Rectal smooth muscle tissue (tissue), 1 donor: ENCODE results near the gene SLC4A2.

ENCODE experiments used
- H3K27ac ChIP-seq: one replicate; pipeline ENCODE4 v1.7.0; 2013; ENCODE audit warnings: low read depth, low read length, inconsistent platforms
- H3K27me3 ChIP-seq: one replicate; pipeline ENCODE4 v1.7.0; 2013; ENCODE audit warnings: low read length; ENCODE audit not compliant: control insufficient read depth, insufficient read depth
- H3K36me3 ChIP-seq: one replicate; pipeline ENCODE4 v1.7.0; 2013; ENCODE audit warnings: low read length; ENCODE audit not compliant: control insufficient read depth, insufficient read depth
- H3K4me1 ChIP-seq: one replicate; pipeline ENCODE4 v1.7.0; 2013; ENCODE audit warnings: low read length; ENCODE audit not compliant: control insufficient read depth, insufficient read depth
- H3K4me3 ChIP-seq: one replicate; pipeline ENCODE4 v1.7.0; 2013; ENCODE audit warnings: low read length
- H3K9ac ChIP-seq: one replicate; pipeline ENCODE4 v1.7.0; 2013; ENCODE audit warnings: low read length

The SLC4A2 gene

DNA sequence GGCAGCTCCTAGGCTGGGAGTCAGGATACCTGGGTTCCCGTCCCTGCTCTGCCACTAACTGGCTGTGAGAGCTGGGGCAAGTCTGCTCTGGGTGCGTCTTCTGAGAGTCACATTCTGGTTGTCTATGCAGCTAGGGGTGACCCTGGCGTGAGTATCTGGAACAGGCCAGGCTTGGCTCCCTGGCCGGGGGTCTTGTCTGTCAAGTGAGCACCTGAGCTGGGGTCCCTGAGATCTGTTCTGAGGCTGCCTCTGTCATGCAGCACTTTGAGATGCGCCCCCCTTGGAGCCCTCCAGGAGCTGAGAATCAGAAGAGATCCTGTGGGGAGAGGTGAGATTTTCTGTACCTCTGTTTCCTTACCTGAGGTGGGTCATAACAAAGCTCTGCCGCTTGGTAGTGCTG is 34.4 kb downstream of the SLC4A2 start:
- no peak overlapping the region for H3K27ac ChIP-seq
- no peak overlapping the region for H3K9ac ChIP-seq
- H3K27me3 ChIP-seq, result no peaks in the 10 kb centered on the region
- no peaks in the 10 kb centered on the region for H3K36me3 ChIP-seq
- H3K4me3 ChIP-seq, result no peak overlapping the region
- peaks cover 21% of the 10 kb centered on the region for H3K4me1 ChIP-seq

DNA sequence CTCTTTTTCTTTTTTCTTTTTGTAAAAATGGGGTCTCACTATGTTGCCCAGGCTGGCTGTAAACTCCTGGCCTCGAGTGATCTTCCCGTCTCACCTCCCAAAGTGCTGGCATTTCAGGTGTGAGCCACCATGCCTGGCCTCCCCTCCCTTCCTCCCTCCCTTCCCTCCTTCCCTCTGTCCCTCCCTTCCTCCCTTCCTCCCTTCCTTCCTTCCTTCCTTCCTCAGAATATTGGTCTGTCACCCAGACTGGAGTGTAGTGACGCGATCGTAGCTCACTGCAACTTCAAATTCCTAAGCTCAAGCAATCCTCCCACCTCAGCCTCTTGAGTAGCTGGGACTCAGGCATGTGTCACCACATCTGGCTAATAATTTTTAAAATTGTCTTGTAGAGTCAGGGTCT is 35.3 kb downstream of the SLC4A2 start:
- no peaks in the 10 kb centered on the region for H3K36me3 ChIP-seq
- H3K27ac ChIP-seq, result no peak overlapping the region
- H3K27me3 ChIP-seq, result no peaks in the 10 kb centered on the region
- H3K4me1 ChIP-seq, result peaks cover 13% of the 10 kb centered on the region
- no peak overlapping the region for H3K9ac ChIP-seq
- H3K4me3 ChIP-seq, result no peak overlapping the region

DNA sequence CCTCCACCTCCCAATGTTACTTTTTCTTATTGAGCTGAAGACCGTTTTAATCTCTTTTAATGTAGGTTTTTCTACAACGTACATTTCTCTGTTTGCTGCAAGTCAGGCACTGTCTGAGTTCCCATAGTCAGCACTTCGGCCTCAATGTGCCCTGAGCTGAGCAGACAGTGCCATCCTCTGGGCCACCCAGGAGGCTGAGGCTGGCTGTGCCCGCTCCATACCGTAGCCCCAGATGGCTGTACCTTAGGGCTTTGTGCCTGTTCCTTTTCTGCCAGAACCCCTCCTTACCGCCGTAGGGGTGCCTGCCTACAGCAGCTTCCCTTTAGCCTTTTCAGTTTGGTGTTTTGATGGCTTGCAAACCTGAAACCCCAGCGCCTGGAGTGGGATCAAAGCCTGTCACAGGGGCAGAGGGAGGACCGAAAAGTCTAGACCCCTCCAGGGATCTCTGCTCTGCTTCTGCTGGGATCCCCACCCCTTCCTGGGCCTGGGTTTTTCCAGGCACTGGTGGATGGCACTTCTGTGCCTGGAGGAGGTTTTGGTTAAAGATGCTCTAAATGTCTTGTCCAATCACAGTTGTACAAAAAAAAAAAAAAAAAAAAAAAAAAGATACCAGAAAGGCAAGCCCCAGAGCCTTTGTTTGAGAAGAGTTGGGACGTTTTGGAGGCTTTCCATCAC is 35.9 kb downstream of the SLC4A2 start:
- Histone ChIP-seq H3K27me3 (no peaks in the 10 kb centered on the region), H3K4me1 (peaks cover 9% of the 10 kb centered on the region), H3K36me3 (no peaks in the 10 kb centered on the region), H3K27ac (no peak overlapping the region), H3K4me3 (no peak overlapping the region), H3K9ac (no peak overlapping the region)

DNA sequence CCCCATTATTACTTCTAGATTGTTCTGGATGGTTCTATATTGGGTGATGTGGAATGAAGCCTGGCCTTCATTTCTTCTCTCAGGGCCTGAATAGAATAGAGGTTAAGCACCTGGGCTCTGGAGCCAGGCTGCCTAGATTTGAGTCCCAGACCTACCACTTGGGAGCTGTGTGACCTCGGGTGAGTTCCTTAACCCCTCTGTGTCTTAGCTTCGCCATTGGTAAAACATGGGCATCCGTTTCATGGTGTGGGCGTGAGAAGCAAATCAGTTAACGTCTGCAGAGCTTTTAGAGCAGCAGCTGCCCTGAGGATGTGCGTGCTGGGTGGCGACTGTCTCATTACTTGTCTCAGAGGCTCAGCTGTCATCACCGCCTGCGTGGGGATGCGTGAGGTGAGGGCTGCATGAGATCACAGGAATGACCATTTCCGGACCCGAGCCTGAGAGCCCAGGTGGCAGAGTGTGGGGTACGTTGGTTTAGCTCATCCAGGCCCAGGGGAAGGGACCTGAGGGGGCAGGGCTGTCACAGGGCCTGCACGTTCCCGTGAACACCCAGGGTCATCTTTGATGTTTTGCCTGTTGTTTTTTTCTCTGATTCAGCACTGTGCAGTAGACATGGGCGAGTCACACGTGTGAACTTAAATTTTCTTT is 36.6 kb downstream of the SLC4A2 start:
- H3K4me3 ChIP-seq, result no peak overlapping the region

DNA sequence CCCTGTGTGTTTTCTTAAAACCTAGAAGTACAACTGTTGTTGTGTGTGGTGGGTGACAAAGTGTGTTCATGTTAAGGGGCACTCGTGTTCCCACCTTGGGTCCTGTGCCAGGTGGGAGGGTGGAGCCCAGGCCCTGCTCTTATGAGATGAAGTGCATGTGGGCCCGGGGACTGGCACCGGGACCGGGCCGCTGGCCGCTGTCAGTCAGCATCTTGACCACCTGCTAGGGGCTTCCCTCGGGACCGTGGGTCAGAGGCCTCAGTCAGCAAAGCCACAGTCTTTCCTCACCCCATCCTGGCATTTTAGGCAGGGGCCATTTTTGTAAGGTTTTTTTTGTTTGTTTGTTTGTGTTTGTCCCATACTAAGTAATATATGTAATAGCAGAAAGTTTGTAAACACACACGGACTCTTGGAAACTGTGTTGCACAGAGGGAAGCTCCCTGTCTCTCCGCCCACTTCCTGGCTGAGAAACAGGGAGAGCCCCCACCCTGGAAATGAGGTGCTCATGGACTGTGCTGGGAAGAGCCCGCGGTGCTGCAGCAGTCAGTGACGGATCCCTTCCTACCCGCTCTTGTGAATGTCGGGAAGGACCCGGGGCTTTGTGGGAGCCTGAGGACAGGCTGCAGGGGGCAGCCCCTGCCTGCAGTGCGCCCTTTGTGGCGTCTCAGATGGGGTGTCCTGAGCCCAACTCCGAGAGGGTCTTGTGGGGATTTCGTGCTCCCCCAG is 40.3 kb downstream of the SLC4A2 start:
- H3K4me1 ChIP-seq, result no peaks in the 10 kb centered on the region
- H3K27me3 ChIP-seq, result no peaks in the 10 kb centered on the region
- no peak overlapping the region for H3K27ac ChIP-seq
- no peaks in the 10 kb centered on the region for H3K36me3 ChIP-seq
- no peak overlapping the region for H3K9ac ChIP-seq
- H3K4me3 ChIP-seq, result no peak overlapping the region

More for the DNA sequence above, 36.6 kb downstream of the SLC4A2 start:
- Histone ChIP-seq H3K27me3 (no peaks in the 10 kb centered on the region), H3K36me3 (no peaks in the 10 kb centered on the region), H3K9ac (no peak overlapping the region), H3K27ac (no peak overlapping the region), H3K4me1 (peaks cover 7% of the 10 kb centered on the region)

DNA sequence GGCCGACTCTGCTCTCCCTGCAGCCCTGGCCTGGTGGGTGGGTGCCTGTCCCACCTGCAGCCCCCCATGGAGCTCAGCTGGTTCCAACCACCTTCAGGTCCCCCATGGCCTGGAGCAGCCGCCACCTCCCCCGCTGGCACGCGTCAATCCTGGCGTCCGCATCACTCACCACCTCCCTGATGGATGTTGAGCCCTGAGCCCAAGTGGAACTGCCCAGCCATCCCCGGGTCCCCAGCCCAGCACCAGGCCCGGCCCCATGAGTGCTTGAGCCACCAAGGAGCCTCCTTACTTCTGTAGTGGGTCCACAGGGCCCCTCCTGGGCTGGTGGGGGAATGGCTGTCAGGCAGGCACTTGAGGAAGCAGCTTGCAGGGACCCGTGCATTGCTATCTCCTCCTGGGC is 41.5 kb downstream of the SLC4A2 start:
- no peak overlapping the region for H3K27ac ChIP-seq
- H3K9ac ChIP-seq, result no peak overlapping the region
- no peak overlapping the region for H3K4me3 ChIP-seq
- H3K36me3 ChIP-seq, result no peaks in the 10 kb centered on the region
- no peaks in the 10 kb centered on the region for H3K27me3 ChIP-seq
- no peaks in the 10 kb centered on the region for H3K4me1 ChIP-seq

DNA sequence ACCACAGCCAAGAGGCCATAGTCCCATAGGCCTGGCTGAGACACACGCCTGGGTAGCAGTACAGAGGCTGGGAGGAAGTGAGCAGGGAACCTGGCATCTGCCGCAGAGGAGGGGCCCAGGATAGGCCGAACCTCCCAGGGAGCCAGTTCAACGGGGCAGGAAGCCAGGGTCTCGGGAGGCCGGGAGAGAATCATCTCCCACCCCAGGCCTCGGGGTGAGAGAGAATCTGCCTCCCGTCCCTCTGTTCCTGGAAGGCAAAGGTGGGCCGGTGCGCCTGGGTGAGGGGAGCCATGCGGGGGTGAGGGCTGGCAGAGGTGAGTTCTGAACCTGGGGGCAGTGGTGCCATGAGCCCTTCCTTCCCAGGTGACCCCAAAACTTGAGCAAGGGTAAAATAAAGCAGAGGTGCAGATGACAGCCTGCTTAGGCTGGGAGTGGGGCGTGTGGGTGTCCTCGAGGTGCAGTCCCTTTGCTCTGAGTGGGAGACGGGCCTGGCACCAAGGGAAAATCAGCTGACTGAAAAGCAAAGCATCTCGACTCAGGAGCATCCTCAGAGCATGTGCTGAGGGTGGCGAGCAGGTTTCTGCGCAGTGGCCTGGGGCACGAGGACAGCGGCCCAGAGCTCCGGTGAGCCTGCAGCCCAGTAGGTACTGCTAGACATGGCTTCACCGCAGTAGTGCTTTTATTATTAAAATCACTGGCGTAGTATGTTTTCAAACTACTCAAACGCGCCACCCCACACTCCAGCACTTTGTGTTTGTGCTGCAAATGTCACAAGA is 42.4 kb downstream of the SLC4A2 start:
- Histone ChIP-seq H3K27ac (no peak overlapping the region), H3K9ac (no peak overlapping the region), H3K27me3 (no peaks in the 10 kb centered on the region), H3K4me1 (no peaks in the 10 kb centered on the region), H3K36me3 (no peaks in the 10 kb centered on the region), H3K4me3 (no peak overlapping the region)

DNA sequence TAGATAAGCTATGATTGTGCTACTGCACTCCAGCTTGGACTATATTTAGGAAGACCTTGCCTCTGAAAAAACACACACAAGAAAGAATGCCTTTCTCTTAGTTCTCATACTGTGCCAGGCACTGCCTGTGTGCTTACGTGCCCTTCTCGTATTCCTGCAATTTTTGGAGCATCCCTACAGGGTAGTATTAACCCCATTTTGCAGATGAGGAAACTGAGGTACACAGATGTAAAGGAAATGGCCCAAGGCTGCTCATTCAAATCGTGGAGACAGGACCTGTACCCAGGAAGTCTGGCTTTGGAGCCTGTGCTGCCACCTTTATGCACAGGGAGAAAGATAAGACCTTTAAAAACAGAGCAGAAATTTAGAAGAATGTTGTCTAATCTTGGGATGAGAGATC is 43.6 kb downstream of the SLC4A2 start:
- H3K36me3 ChIP-seq, result no peaks in the 10 kb centered on the region
- no peaks in the 10 kb centered on the region for H3K27me3 ChIP-seq
- no peak overlapping the region for H3K27ac ChIP-seq
- H3K9ac ChIP-seq, result no peak overlapping the region
- no peaks in the 10 kb centered on the region for H3K4me1 ChIP-seq
- H3K4me3 ChIP-seq, result no peak overlapping the region

DNA sequence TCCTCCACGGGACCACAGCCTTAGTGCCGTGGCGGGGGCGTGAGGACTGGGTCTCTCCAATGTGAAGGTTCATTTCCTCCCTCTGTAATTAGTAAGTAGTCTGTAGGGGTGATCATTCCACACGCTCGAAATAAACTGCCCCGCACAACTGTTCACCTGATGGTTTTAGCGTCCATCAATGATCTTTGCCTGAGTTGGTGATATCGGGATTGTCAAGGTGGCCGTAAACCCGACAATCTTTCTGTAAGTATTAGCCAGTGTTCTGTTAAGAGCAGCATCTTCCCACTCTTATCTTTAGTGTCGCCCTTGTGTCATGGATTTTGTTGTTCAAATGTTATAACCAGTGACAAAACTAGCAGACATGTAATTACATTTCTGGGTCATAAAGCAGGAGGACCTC is 44.6 kb downstream of the SLC4A2 start:
- H3K4me3 ChIP-seq, result no peak overlapping the region
- no peaks in the 10 kb centered on the region for H3K27me3 ChIP-seq
- no peak overlapping the region for H3K9ac ChIP-seq
- H3K4me1 ChIP-seq, result no peaks in the 10 kb centered on the region
- H3K27ac ChIP-seq, result no peak overlapping the region
- H3K36me3 ChIP-seq, result no peaks in the 10 kb centered on the region

DNA sequence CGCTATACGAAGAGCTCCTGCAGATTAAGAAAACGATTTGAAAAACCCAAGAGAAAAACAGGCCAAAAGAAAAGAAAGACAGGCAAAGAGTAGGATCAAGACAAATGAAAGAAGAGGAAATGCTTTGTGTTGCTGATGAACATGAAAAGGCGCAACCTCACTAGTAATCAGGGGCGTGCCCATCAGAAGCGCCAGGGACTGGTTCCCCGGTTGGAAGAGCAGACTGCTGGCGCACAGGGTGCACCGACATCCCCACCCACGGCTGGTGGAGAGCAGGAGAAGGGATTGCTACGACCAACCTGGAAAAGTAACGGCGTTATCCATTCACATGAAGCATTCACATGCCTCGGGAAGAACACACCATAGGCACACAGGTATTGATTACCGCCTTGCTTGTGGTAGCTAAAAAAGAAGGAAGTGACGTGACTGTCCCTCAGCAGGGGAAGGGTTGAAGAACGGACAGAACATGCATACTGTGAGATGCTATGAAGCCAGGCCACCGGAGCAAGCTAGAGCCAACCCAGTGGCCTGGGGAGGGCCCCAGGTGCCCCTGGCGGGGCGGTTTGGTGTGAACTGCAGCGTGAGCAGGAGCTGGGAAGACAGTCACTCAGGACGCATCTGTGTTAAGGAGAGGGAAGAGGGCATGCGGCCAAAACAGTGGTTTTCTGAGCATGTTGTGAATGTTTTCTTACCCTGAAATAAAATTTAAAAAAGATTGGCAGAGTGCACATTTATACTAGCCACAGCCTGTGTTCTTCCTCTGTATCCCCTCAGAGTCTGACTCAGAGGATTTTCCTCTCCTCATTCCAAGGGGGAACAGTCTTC is 45.2 kb downstream of the SLC4A2 start:
- Histone ChIP-seq H3K36me3 (no peaks in the 10 kb centered on the region), H3K4me1 (peaks cover 6% of the 10 kb centered on the region), H3K27ac (no peak overlapping the region), H3K4me3 (no peak overlapping the region), H3K9ac (no peak overlapping the region), H3K27me3 (no peaks in the 10 kb centered on the region)

DNA sequence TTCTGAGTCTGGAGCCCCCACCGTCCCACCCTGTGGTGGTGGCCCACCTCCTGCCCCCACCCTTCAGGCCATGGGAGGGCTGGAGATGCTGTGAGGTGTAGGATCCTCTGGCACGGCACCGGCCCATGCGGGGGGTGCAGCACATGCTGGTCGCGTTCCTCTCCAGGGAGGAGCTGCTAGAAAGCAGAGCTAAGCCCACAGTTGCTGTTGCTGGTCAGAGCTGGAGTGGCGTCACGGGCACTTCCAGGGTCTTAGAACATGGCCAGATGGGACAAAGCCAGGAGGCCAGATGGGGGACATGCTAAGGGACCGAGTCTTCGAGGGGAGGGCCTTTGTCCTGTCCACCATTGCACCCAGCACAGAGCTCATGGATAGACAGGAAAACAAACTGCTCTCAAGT is 48.5 kb downstream of the SLC4A2 start:
- Histone ChIP-seq H3K4me3 (no peak overlapping the region), H3K4me1 (peaks cover 12% of the 10 kb centered on the region), H3K27me3 (no peaks in the 10 kb centered on the region), H3K27ac (no peak overlapping the region), H3K36me3 (no peaks in the 10 kb centered on the region), H3K9ac (no peak overlapping the region)
